Osteoblast (primary cell): ENCODE measurements around the gene ZNF524. TPM values are rescaled to one million over a fixed set of nuclear protein-coding genes. Genes with fewer than 3 reads are reported as not detected.

Experiments used
- DNase-seq: peaks from one replicate; pipeline ENCODE4 v3.0.0; 2011; ENCODE audit warnings: low spot score, mixed read lengths; ENCODE audit not compliant: insufficient read length; ENCODE audit errors: missing footprints
- H2AFZ ChIP-seq: 2 replicates; pipeline ENCODE4 v1.6.0; 2011; ENCODE audit warnings: mild to moderate bottlenecking, low read length
- H3K27ac ChIP-seq: 2 replicates; pipeline ENCODE4 v1.5.1; 2011; ENCODE audit warnings: mild to moderate bottlenecking, low read depth, low read length, moderate library complexity
- H3K27me3 ChIP-seq: 2 replicates; pipeline ENCODE4 v1.6.0; 2012; ENCODE audit warnings: mild to moderate bottlenecking, control low read depth, inconsistent platforms, low read length, moderate library complexity; ENCODE audit not compliant: insufficient read depth
- H3K36me3 ChIP-seq: 2 replicates; pipeline ENCODE4 v1.5.1; 2011; ENCODE audit warnings: mild to moderate bottlenecking, low read length, control low read depth, moderate library complexity; ENCODE audit not compliant: insufficient read depth
- H3K4me1 ChIP-seq: 2 replicates; pipeline ENCODE4 v1.5.1; 2011; ENCODE audit warnings: mild to moderate bottlenecking, low read length, control low read depth, moderate library complexity; ENCODE audit not compliant: insufficient read depth
- H3K4me2 ChIP-seq: 2 replicates; pipeline ENCODE4 v1.6.0; 2011; ENCODE audit warnings: mild to moderate bottlenecking, low read length; ENCODE audit not compliant: insufficient read depth
- H3K4me3 ChIP-seq: fragments of 200-600 bp; sonication (generic); 3 replicates; pipeline ENCODE4 v1.5.1; 2012; ENCODE audit warnings: mild to moderate bottlenecking, low read length, inconsistent platforms; ENCODE audit not compliant: insufficient read depth
- H3K79me2 ChIP-seq: 2 replicates; pipeline ENCODE4 v1.6.0; 2012; ENCODE audit warnings: mild to moderate bottlenecking, low read length, control low read depth, inconsistent platforms; ENCODE audit not compliant: insufficient read depth
- H3K9me3 ChIP-seq: 2 replicates; pipeline ENCODE4 v1.5.1; 2011; ENCODE audit warnings: low read depth, low read length, control low read depth
- H4K20me1 ChIP-seq: 2 replicates; pipeline ENCODE4 v1.6.0; 2012; ENCODE audit warnings: mild to moderate bottlenecking, low read length, control low read depth; ENCODE audit not compliant: insufficient read depth
- total RNA-seq: library from RNA; depleted of rRNA; stranded (reverse); fragments of >200 nt; gene quantifications from 2 replicates; pipeline ENCODE4 v1.2.3, GENCODE V29; 2012
- TF ChIP-seq, protein P1 (sequence below): IDR thresholded peaks from 2 replicates; pipeline ENCODE4 v1.5.1; 2011; ENCODE audit warnings: mild to moderate bottlenecking, low read depth, low read length, moderate library complexity; ENCODE audit errors: extremely low read depth

Gene ZNF524, protein sequence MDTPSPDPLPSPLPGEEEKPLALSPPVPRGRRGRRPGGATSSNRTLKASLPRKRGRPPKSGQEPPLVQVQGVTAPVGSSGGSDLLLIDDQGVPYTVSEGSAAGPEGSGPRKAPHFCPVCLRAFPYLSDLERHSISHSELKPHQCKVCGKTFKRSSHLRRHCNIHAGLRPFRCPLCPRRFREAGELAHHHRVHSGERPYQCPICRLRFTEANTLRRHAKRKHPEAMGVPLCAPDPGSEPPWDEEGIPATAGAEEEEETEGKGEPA
- total RNA-seq = 11.2 TPM in 2 replicates

DNA sequence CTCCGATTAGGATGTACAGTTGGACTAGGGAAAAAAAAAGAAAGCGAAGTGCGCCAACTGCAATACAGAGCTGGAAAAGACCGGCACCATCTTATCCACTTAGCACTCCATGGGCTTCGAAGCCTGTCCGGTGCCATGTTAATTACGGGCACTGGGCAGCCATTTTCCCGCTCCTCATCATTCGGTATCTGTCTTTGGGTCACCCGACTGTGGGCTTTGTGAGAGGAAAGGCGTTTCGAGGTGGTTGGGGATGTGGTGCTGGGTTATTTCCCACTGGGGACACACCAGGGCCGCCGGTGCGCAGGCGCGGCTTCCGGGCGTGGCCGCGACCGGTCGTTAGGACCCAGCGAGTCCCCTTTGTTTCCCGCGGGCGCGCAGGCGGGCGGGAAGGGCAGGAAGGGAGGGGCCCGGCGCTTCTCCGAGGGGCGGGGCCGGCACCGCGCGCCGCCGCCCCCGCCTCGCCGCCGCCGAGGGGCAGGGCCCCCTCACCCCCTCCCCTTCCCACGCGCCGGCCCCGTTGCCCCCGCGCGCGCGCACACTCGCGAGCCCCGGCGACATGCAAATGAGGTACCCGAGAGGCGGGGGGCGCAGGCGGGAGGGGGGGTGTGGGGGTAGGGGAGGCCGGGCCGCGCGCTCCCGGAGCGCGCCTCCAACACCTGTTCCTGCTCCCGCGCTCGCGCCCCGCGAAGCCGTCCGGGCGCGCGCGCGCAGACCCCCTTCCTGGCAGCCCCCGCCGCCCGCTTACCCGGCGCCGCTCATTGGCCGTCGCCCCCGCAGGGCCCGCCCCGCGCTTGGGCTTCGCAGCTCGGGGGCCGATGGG is at the start of gene ZNF524:
TSS of gene ZNF524 (plus strand) at position 447 of the 820 bp plus-strand sequence. CDS start 1,825 bp downstream, outside the sequence.
- Histone ChIP-seq H3K4me2 (peak within 1 kb of the TSS; percentile 87), H3K4me1 (peaks cover 11% of the 10 kb centered on the region), H3K27me3 (no peaks in the 10 kb centered on the region), H3K36me3 (peaks cover 16% of the 10 kb centered on the region), H3K4me3 (peak within 1 kb of the TSS; percentile 87), H3K9me3 (no peaks in the 10 kb centered on the region), H2AFZ (peak within 1 kb of the TSS; percentile 90), H3K27ac (peak within 1 kb of the TSS; percentile 92), H3K79me2 (peaks cover 9% of the 10 kb centered on the region), H4K20me1 (peaks cover 4% of the 10 kb centered on the region)
- TF ChIP-seq, protein P1, sequence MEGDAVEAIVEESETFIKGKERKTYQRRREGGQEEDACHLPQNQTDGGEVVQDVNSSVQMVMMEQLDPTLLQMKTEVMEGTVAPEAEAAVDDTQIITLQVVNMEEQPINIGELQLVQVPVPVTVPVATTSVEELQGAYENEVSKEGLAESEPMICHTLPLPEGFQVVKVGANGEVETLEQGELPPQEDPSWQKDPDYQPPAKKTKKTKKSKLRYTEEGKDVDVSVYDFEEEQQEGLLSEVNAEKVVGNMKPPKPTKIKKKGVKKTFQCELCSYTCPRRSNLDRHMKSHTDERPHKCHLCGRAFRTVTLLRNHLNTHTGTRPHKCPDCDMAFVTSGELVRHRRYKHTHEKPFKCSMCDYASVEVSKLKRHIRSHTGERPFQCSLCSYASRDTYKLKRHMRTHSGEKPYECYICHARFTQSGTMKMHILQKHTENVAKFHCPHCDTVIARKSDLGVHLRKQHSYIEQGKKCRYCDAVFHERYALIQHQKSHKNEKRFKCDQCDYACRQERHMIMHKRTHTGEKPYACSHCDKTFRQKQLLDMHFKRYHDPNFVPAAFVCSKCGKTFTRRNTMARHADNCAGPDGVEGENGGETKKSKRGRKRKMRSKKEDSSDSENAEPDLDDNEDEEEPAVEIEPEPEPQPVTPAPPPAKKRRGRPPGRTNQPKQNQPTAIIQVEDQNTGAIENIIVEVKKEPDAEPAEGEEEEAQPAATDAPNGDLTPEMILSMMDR = no peak
- peak; percentile 99 for DNase-seq

DNA sequence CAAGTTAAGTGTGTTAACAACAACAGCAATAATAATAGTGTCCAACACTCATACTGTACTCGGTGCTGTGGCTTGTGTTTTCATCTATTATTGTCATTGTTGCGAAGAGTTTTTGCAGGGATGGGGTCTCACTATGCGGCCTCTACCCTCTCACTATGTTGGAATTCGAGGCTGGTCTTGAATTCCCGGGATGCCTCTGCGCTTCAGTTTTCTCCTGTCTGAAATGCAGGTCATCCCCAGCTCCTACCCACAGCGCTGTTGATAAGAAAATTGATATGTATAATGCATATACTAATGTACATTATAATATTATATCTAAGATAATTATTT is 49.8 kb upstream of the ZNF524 start:
- DNase-seq = peak; percentile 2
- Histone ChIP-seq H3K4me2 (peak overlapping the region; percentile 73), H3K36me3 (no peaks in the 10 kb centered on the region), H3K9me3 (no peaks in the 10 kb centered on the region), H3K79me2 (no peaks in the 10 kb centered on the region), H2AFZ (peak overlapping the region; percentile 74), H3K27me3 (no peaks in the 10 kb centered on the region), H3K4me1 (peaks cover 43% of the 10 kb centered on the region), H3K27ac (peak overlapping the region; percentile 87), H3K4me3 (peak overlapping the region; percentile 40), H4K20me1 (no peaks in the 10 kb centered on the region)
- TF ChIP-seq, protein P1 = no peak

DNA sequence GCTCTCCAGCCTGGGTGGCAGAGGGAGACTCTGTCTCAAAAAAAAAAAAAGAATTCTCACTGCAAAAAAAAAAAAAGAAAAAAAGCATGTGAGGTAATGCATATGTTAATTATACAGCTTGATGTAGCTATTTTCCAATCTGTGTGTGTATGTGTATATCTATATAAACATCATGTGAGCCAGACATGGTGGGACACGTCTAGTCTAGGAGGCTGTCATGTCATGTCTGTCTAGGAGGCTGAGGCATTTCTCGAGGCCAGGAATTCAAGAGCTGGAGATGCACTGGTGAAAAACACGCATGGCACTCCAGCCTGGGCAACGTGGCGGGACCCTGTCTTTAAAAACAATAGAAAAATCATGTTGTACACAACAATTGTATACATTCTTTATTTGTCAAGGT is 47.9 kb upstream of the ZNF524 start:
- Histone ChIP-seq H2AFZ (no peak overlapping the region), H4K20me1 (no peaks in the 10 kb centered on the region), H3K4me1 (peaks cover 39% of the 10 kb centered on the region), H3K4me3 (no peak overlapping the region), H3K36me3 (no peaks in the 10 kb centered on the region), H3K27ac (peak overlapping the region; percentile 80), H3K79me2 (no peaks in the 10 kb centered on the region), H3K27me3 (no peaks in the 10 kb centered on the region), H3K4me2 (peak overlapping the region; percentile 38), H3K9me3 (no peaks in the 10 kb centered on the region)
- peak; percentile 2 for DNase-seq
- TF ChIP-seq, protein P1 = no peak

DNA sequence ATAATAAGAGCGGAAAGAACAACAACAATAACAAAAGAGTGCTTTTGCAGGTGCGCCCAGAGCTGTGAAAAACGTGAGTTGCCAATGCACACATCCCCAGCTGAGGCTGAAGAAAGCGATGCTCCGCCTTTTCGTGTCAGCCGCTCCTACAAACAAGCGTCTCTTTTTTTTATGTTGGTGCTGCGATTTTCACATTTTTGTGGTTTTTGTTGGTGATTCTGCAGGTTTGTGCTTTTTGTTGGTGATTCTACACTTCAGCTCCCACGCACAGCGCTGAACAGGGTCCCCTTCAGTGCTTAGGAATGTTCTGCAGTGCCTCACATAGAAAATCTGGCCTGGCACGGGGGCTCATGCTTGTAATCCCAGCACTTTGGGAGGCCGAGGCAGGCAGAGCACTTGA is 47.5 kb upstream of the ZNF524 start:
- Histone ChIP-seq H3K4me3 (peak overlapping the region; percentile 11), H3K27me3 (no peaks in the 10 kb centered on the region), H3K9me3 (no peaks in the 10 kb centered on the region), H3K27ac (peak overlapping the region; percentile 80), H3K79me2 (no peaks in the 10 kb centered on the region), H3K36me3 (no peaks in the 10 kb centered on the region), H3K4me2 (peak overlapping the region; percentile 38), H3K4me1 (peaks cover 35% of the 10 kb centered on the region), H2AFZ (no peak overlapping the region), H4K20me1 (no peaks in the 10 kb centered on the region)
- TF ChIP-seq, protein P1 = no peak
- DNase-seq = peak; percentile 93
